GM18873 (cell line): ENCODE measurements around the gene ST7.
"Not testable (repeated sequence)": the region's sequence is repeated elsewhere in the genome, so short reads cannot be mapped to it uniquely, and the experiment has no call there.

Experiments used
- ATAC-seq: cut with Tn5 transposase; IDR thresholded peaks from one replicate; pipeline ENCODE4 v1.9.1; 2021; ENCODE audit warnings: mild to moderate bottlenecking, moderate library complexity, moderate number of reproducible peaks; ENCODE audit not compliant: unreplicated experiment, low FRiP score

ST7 gene

DNA sequence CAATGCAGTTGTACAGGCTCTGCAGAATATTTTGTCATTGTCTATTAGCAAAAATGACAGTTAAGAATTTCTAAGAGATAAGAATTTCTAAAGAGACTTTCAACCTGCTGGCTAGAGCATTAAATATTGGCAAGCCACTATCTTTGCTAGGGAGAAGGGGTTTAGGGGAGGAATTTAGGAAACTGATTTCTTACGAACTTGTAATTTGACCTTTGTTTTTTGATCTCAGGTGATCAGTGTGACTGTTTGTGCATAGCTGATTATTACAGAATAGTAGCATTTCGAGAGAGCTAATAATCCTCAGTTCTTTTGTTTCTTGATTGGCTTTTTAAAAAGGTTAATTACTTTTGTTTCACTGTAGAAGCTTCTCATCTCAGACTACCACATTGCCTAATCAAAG lies 68.1 kb downstream of the ST7 start:
- ATAC-seq: no peak

DNA sequence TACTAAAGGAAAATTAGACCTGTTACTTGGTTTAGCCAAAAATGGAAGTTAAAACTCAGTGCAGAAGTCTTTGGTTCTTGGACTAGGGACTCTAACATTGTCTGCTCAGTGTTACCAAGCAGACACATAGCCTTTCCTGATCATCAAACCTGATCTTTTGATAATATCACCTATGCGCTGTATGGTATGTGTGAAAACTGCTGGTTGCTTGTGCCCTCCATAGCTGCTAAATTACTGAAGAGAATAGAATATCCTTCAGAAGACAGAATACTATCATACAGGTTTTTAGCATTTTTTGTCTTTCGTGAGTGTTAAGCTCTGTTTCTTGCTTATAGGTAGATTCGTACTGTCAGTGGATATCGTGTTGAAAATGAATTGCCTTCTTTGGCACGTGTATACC lies 68.7 kb downstream of the ST7 start:
- ATAC-seq: no peak

DNA sequence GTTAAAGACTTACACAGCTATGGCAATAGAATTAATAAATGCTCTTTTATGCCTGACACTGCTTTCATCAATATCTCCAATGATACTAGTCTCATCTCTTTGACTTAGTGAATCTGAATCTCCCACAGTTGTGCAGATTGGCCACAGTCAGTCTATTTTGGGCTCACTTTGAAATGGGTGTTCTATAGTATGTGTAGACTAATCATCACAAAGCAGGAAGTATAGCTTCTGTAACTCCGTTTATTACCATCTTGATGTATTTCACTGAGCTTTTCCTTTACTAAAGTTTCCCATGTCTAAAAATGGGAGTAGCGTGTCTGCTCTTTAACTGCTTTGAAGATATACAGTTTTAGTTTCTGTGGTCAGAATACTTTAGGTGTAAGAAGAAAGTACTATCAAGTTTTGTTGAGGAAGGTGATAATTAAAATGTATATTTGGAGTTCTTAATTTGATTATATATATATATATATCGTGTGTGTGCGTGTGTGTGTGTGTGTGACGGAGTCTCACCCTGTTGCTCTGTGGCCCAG lies 70.1 kb downstream of the ST7 start:
- no peak for ATAC-seq

DNA sequence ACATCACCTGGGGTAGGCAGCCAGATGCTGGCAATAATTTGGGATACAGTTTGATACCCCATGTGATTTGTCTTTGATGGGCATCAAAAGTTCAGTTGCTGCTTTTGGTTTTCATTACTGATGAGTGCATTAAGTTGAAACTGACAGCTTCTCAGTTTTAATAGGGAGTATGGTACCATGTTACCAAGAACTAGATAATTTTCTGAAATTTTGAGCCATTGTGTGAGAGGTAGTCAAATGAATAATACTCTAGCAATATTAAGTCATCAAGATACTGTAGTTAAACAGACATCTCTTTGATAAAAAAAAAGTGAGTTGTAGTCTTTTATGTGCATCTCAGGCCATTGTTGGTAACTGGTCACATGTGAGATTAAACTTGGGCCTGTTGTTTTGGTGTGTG lies 71.5 kb downstream of the ST7 start:
- no peak for ATAC-seq

DNA sequence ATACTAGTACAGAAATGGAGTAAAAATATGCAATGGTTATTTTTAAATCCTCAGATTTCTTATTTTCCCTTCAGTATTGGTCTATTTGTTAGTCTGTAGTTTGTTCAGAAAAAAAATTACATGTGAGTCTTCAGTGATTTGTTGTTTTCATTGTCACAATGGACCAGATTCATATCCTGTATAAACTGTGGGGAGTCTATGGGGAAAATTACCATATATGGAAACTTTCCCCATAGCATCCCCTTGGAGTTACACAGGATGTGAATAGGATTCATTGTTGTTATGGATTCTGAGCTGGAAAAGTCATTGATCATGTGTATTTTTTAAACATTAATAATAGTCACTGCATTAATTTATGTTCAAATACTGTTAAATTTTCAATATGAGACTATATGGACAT lies 72.6 kb downstream of the ST7 start:
- ATAC-seq: no peak

DNA sequence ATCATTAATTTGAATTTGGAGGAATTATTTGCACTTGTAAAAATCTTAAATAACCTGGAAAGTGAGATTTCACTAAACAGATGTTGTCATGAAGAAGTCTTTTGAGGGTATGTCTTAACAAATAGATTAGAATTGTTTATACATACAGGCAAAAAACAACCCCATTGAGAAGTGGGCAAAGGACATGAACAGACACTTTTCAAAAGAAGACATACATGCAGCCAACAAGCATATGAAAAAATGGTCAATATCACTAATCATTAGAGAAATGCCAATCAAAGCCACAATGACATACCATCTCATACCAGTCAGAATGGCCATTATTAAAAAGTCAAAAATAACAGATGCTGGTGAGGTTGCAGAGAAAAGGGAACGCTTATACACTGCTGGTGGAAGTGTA lies 77.0 kb downstream of the ST7 start:
- ATAC-seq: not testable (repeated sequence)

DNA sequence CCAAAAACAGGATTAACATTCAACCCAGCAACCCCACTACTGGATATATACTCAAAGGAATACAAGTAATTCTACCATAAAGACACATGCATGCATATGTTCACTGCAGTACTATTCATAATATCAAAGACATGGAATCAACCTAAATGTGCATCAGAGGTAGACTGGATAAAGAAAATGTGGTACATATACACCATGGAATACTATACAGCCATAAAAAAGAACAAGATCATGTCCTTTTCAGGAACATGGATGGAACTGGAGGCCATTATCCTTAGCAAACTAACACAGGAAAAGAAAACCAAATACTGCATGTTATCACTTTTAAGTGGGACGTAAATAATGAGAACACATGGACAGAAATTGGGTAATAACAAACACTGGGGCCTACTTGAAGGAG lies 77.5 kb downstream of the ST7 start:
- ATAC-seq: not testable (repeated sequence)

DNA sequence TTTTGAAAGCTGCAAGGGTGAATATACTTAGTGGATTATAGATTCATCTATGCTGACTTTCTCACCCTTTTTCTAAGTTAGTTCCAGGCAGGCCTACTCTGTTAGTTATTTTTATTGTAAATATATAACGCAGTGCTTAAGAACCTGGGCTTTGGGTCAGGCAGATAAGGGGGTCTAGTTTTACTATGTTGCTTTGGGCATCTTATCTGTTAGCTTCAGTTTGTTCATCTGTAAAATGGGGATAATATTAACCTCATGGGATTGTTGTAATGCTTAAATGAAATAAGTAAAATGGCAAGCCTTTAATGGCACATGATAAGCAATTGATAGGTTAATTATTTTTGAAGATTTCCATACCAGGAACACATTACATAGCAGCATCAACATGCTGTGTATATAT lies 79.5 kb downstream of the ST7 start:
- ATAC-seq: no peak

DNA sequence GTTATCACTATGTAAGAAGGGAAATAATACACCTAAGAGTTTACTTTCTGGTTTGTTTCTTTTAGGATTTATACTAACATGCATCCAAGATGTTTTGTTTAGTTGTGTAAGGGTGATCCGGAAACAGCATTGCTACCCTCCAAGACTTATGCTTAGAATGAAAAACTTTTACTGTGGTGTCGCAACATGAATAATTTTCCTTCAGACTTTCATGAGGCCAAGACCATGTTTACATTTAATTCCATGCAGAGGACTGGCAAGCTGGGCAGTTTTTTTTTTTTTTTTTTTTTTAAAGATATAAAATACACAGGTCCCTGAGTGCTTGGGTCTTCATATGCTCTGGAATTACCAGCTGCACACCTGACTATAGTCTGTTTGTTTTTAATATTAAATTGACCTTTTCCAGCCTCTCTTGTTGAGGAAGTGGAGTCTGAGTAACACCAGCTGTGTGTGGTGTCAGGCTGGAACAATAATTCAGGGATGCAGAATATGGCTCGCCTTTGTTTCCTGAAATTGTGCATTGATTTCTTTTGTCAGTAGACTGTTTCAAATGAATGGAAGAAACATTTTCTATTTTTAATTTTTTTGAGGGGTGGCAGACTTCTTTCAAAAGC lies 81.7 kb downstream of the ST7 start:
- no peak for ATAC-seq

DNA sequence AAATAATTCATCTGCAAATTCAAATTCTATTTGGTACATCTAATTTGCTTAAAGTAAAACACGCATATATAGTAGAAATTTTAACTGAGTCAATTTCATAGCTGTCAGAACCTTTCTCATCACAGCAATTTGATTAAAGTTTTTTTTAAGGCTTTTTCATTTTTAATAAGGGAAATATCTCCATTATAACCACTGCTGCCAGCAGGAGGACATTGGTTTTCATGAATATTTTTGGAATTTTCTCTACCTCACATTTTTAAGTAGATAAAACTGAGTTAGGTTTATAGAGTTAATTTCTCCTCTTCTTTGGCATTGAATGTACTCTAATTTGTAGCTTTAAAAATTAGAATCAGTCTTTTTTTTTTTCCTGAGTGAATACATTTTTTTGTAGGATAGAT lies 82.2 kb downstream of the ST7 start:
- no peak for ATAC-seq

DNA sequence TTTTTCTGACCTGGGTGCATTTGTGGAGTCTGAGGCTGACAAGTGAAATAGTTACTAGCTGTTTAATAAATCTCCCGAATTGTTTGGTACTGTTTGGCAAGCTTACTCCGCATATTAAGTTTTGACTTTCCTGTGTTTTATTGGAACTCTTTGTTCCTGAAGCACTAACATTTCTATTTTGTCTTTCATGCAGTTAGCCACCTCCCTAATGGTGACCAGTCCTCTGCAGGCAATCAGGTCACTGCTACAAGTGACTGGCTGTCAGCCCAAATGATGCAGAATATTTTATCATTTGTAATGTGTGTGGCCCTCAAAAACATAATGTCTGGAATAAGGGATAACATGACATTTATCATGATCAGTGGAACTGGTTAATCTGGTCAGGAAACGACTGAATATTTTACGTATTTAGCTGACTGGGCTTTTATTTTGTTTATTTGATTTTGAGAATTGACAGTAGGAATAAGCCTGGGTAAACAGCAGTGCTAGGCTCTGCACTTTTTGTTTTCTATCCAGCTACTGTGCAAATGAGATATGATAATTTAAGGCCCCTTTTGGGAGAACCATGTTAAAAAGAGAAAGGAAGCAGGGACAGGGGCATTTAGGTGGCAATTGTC lies 82.9 kb downstream of the ST7 start:
- no peak for ATAC-seq

DNA sequence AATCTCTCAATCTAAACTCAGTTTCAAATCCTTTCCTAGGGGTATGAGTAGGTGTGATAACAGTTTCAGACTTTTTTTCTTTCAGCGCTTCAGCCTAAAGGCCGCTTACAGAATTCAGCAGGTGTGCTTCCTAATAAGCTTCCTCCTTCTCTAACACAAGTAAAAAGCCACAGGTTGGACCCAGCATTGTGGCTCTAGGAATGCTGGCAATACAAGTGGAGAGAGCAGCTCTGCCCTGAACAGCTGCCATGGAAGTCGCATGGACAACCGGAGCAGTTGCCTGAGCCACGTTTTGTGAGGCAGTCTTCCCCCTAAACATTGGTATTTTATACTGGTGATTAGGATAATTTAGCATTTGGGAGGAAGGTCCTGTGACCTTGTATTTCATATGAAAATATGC lies 83.5 kb downstream of the ST7 start:
- ATAC-seq: no peak

DNA sequence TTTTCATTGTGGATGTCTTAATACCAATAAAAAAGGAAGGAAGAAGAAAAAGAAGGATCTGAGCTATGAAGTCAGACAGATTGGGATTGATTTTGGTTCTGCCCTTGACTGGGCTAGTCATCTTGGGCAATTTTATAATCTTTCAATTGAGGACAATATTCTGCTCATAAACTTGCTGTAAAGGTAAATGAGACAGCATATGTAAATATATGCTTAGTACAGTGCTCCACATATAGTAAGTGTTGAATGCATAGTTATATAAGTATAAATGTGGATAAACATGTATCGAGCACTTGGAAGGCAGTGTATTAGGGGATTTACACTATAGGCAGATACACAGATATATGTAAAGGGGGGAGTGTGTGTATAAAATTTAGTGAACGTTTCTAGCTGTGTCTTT lies 85.1 kb downstream of the ST7 start:
- no peak for ATAC-seq

DNA sequence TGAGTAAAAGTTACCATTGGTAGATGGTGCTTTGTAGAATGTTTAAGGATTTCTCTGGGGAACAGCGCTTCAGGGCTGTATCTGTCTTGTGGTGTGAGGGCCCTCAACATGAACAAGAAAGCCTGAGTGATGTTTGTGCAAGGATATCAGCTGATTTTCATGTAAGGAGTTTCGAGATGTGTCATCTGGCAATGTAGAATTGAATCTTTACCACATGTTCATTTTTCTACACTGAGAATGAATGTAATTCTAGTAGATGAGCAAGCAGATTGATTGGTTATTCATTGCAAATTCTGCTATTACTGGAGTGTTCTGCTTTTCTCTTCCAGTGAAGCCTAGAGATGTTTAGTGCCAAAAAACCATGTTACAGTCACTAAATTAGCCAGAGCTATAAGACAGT lies 87.7 kb downstream of the ST7 start:
- ATAC-seq: peak; percentile 93

DNA sequence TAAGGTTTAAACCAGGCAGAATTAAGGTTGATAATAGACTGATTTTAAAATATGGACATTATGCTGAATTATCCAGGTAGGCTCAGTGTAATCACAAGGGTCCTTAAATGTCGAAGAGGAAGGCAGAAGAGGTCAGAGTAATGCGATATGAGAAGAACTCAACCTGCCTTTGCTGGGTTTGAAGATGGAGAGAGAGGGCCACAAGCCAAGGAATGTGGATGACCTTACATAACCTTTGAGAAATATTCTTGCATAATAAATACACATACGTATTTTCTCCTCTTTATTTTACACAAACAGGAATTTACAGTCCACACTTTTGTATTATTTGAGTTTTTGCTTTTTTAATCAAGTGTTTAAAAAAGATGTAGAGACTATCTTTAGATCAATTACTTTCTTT lies 88.5 kb downstream of the ST7 start:
- no peak for ATAC-seq

DNA sequence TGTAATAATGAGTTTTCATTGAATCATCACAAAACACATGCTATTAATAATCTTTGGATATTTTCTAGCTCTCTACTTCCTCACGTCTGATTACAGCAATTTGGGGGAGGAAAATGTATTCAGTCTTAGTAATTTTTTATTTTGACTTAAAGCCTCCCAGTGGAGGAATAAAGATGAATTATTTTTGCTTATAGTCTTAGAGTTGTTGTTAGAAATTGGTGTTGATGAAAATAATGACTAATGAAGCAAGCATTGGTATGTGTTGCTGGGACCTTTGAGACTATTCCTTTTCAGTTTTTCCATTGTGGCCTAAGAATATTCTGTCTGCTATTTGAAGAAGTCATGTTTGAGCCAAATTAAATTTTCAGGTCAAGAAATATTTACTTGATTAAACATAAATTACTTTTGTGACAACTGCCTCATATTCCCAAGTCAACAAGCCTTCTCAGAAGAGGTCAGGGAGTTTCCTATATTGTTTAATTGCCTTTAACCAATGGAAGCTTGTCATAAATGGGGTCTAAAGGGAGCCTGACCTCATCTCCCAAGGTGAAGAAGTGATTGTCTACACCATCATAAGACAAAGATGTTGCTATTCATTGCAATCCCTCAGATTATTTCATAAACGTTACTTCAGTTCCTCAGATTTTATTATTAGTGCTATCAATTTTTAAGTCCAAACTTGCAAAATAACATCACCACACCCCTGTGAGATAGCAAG lies 90.0 kb downstream of the ST7 start:
- ATAC-seq: no peak

DNA sequence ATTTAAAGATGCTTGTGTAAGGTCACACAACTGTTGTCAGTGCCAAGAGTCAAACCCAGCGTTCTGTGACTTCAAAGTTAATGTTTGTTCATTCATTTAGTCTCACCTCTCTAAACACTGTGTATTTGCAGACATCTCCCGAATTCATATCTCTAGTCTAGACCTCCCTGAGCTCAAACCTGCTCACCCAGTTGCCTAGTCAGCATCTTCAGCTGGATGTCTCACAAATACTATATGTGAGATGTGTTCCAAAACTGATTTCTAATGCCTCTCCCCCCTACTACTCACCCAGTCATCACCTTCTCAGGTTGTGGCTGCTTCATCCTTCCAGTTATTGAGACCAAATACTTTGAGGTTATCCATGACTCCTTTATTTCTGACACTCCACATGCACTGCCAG lies 91.4 kb downstream of the ST7 start:
- ATAC-seq: no peak

DNA sequence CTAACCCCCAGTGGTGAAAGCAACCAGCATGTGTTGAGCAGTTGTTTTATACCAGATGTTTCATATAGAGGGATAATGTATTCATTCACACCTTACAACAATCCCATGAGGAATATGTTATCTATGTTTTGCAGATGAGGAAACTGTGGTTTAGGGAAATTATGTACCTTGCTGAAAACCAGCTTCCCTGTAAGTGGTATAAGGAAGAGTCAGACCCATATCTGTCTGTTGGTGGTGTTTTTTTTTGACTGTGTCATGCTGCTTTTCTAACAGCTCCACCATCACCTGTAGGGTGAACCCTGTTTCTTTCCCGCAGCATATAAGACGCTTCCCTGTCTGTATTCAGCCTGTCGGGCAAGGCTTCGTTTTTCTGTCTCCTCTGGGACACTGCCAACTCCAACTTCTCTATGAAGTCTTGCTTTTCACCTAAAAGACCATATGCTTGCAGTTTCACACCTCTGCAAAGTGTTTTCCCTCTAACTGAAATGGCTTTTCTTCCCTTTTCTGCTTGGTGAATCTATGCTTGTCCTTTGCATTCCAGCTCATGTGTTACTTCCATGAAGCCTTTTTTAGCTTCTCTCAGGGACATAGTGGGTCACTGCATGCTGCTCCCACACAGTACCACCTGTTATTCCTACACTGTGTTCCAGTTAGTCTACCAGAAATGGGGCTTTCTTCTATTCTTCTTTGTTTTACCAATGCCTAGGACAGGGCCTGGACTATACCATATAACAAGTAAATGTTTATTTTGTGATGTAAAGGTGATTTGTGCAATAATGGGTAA lies 92.8 kb downstream of the ST7 start:
- no peak for ATAC-seq

DNA sequence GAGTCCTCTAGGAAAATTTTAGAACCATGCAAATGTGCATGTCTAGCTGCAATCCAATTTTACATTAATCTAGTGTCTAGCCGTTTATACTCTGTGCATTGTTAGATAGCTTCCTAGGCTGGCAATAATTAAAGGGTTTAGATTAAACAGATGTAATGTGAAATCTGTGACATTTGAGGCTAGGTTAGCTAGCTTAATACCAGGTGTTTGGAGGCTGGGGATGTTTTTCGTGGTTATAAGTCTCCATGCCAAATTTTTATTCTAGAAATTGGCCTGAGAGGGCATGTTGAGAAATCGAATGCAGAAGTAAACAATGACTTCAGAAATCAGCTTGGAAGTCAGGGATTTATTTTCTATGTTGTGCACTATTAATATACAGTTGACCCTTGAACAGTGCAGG lies 94.2 kb downstream of the ST7 start:
- no peak for ATAC-seq

DNA sequence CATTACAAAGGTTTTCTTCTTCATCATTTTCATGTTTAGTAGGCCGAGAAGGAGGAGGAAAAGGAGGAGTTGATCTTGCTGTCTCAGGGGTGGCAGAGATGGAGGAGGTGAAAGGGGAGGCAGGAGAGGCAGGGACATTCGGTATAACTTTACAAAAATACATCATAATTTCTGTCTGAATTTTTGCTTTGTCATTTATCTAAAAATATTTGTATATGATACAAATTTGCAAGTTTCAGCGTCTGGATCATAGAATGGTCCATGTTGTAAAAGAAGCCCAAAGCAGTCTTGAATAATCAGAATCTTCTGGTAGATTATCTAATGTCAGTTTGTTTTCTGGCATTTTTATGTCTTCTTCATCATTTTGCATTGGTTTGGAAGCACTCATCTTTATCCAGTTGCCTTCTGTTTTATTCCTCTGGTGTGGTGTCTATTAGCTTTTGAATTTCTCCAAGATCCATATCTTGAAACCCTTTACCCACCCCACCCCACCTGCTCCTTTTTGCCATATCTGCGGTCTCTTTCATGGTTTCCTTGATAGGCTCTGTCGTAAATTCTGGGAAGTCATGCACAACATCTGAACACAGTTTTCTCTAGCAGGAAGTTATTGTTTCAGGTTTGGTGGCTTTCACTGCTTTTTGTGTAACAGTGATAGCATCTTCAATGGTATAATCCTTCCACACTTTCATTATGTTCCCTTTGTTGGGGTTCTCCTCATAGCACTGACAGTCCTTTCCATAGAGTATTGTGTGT lies 95.0 kb downstream of the ST7 start:
- no peak for ATAC-seq
